Measurements from ENCODE around the gene FOSL2. TPM values are rescaled to one million over a fixed set of nuclear protein-coding genes. Genes with fewer than 3 reads are reported as not detected.

Gene FOSL2
- total RNA-seq, 1 experiment from 2014 or later, result 50.9 TPM

DNA sequence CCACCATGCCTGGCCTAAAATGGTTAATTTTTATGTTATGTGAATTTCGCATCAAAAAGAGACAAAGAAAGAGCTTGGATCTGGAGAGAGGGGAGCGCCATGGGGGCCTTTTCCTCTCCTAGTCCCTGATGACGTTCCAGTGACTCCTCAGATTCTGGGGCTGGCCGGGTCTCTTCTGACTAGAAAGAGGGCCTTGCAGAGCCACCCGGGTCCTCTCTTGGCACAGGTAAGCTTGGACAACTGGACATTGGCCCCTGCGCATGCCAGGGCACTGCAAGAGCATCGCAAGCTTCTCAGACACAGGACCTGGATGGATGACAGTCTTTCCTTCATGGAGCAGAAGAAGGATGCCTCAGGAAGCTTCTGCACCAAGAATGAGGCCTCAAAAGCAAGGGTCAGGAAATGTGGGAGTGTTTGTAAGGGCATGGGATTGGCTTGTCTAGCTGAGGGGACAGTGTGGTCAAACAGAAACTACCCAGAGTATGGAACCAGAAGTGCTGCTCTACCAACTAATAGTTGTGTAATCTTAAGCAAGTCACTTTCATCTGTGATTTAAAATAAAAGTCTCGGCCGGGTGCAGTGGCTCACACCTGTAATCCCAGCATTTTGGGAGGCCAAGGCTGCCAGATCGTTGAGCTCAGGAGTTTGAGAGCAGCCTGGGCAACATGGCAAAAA lies 35.2 kb downstream of the FOSL2 start:
- no peak for DNase-seq (ENCODE audit: extremely low read depth, low read depth)

DNA sequence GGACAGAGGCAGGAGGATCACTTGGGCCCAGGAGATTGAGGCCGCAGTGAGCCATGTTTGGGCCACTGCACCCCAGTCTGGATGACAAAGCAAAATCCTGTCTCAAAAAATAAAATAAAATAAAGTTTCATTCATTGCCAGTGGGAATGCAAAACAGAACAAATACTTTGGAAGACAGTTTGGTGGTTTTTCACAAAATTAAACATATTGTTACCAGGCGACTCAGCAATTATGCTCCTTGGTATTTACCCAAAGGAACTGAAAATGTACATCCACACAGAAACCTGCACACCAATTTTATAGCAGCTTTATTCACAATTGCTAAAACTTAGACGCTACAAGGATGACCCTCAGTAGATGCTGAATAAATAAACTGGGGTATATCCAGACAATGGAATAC lies 35.8 kb downstream of the FOSL2 start:
- DNase-seq (ENCODE audit: extremely low read depth, low read depth), result no peak

DNA sequence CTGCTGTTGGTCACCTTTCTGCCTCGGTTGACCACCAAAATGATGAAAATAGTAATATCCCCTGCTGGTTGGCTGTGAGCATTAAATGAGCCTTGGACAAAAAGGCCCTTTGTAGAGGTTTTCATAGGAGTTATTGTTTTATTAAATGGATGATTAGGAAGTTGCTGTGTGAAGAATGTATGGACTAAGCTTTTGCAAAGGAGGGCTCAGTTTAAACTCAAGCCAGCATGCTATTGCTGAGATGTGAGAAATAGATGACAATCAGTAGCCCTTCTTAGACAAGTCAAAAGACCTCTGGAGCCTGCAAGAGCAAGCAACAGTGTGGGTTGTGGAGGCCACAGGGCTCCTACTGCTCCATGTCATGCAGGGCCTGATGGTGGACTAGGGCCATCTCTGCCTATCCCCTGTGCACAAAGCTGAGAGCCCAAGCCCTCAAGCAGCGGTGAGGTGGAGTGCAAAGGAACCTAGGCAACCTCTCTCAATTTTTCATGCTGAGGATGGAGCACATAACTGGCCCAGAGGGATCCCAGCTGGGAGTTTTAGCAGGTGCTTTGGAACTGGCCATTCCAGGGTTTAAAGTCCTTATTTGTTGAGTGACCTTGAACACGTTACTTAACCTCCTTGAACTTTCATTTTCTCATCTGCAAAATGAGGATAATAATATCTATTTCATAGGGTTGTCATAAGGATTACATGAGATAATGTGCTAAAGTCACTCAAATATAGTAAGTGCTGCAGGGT lies 37.1 kb downstream of the FOSL2 start:
- no peak for DNase-seq (ENCODE audit: extremely low read depth, low read depth)

DNA sequence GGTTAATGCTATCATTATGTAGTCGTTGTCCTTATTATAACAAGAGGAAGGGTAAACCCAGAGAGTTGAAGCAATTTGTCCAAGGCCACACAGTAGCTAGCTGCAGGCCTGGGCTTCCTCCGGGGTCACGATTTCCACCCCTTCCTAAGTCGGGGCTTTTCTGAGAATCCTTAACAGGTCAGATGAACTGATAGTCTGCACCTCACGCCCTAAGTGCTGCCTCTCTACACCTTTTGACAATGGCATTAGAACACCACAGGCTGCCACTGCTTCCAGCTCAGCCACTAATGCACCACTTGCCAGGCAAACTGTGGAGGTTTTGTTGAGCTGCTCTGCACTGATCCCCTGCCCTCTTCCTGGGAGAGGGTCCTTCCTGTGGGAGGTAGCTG lies 37.7 kb downstream of the FOSL2 start:
- no peak for DNase-seq (ENCODE audit: extremely low read depth, low read depth)

DNA sequence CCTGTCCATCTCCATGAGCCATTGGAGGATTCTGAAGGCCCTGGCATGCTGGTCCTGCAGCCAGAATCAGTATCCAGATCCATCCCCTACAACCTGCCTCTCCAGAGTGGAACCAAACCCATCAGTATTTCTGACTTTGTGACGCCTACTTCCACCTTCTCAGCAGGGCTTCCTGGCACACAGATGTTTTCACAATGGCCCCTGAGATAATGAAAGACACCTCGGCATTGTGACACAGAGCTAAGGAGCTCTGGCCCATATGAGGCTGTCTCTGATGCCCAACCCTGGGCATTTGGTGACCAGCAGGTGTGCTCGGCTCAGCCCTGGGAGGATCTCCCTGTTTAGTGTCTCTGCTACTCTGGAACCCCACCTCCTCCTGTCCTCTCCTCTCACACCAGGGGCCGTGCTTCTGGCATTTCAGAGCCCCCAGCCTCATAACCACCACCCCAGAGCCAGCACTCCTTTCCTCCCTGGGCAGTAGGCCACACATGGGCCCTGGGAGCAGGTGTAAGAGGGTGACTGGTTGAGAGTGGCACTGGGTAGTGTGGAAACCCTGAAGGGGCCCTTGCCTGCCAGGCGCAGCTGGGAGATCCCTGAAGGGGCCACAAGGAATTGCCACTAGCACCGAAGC lies 38.2 kb downstream of the FOSL2 start:
- no peak for DNase-seq (ENCODE audit: extremely low read depth, low read depth)

DNA sequence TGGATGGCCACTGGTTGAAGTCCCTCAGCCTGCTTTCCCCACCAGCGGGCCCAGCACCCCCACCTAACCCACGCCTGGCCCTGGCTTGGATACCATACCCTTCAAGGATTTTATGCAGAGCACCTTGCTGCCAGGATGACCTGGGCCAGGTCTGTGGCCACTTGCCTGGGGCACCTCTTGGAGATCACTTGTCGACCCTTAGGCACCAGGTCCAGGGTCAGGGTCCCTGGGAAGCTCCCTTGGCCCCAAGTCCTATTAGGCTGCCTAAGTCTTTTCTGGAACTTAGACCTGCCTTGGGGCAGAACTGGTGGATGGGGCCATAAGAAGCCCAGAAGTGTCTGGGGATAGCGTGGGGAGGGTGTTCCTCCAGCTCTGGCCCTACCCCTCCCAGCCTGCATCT lies 39.1 kb downstream of the FOSL2 start:
- no peak for DNase-seq (ENCODE audit: extremely low read depth, low read depth)

DNA sequence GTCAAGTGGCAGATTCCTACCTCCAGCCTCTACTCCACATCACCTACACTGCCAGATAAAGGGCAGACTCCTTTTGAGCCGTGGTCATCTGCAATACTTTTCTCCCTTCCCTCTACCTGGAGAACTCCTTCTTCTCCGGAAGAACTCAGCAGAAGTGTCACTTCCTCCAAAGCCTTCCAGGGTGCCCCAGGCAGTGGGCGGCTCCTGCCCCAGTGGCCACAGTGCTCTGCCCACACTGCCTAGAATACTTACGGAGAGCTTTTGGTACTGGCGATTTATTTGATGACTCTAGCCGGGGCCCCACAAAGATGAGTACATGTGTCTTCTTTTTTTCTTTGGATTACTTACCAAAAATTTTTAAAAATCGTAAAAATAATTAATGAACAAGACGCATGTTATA lies 39.7 kb downstream of the FOSL2 start:
- DNase-seq (ENCODE audit: extremely low read depth, low read depth), result no peak

DNA sequence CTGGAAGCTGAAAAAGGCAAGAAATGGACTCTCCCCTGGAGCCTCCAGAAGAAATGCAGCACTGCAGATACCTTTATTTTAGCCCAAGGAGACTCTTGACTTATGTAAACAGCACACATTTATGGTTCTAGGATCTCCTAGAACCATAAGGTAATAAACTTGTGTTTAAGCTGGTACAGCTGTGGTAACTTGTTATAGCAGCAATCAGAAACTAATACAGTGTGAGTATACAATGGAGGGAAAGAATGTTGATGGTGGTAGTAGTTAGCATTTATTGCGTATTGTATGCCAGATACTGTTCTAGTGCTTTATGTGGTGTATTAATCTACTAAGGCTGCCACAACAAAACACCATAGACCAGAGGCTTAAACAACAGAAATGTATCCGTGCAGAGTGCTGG lies 40.6 kb downstream of the FOSL2 start:
- DNase-seq (ENCODE audit: extremely low read depth, low read depth), result no peak

DNA sequence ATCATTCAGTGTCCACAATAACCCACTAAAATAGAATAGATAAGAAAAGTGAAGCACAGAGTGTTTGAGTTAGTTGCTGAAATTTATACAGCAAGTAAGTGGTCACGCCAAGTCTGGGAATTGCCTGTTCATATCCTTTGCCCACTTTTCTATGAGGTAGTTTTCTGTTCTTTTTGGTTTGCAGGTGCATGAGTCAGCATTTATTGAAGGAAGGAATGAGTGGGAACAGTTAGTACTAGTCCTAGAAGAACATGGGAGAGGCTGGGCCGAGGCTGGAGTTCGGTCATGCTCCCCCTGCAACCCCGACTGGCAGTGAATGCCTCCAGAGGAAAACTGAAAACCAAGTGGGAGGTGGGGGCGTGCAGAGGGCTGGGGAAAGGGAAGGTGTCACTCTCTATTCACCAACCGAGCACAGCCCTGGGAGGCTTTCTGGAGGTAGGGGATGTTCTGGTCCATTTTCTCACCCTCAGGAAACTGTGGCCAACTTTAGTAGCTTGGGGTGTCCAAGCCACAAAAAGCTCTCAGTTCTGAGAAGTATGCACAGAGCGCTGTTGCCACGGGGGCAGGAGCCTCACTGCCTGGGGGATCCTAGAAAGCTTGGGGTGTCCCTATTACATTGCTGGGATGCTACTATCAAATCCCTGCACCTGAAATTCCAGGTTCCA lies 41.4 kb downstream of the FOSL2 start:
- no peak for DNase-seq (ENCODE audit: extremely low read depth, low read depth)

DNA sequence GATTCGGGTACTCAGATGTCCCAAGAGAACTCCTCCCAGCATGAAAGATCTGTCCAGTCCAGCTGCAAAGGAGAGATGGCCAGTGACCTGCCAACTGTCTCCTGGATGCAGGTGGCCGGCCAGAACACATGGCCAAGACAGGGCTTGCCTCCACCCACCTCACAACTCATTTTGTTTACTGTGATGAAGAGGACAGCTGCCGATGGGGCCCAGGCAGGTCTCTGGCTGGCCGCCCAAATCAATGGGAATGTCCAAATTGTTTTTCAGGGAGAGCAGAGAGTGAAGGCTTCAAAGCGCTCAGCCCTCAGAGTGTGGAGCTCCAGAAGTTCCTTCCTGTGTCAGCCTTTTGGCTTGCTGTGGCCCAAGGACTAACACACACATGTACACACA lies 41.9 kb downstream of the FOSL2 start:
- no peak for DNase-seq (ENCODE audit: extremely low read depth, low read depth)

DNA sequence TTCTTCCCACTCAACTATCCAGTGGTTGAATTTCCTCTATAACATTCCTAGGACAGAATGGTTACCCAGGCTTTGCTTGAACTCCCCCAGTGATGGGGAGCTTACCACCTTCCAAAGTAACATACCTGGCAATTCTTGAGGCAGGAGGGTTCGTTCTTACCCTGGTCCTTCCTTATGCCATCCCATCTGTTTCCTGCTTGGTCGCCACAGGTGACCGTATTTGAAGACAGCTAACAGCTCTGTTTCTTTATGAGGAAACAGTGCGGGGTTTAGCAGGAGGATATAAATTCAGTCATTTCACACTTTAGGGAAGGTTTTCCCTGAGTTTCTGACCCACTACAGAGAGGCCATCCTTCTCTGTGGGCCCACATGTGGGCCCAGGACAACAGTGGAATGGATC lies 42.6 kb downstream of the FOSL2 start:
- no peak for DNase-seq (ENCODE audit: extremely low read depth, low read depth)

DNA sequence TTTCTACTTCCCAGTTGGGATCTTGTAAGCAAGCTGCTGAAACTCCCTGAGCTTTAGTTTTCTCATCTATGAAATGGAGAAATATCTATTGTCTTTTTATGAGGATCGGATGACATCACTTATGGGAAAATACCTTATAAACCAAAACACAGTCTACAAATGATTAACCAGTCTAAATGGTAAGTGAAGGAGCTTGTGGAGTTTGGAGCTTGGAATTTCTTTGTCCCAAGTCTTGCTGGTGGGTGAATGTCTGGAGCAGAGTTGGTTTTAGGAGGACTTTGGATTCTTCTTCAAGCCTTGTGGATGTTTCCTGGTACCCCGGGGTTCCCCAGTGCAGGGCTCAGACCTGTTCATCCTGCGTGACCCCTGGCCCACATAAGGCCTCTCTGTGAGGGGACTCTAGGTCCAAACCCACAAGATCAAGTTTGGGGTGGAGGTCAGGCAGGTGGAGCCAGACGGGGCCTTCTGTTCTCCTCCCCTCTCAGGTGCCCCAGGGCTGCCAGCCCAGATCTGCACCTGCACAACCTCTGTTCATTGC lies 43.2 kb downstream of the FOSL2 start:
- no peak for DNase-seq (ENCODE audit: extremely low read depth, low read depth)

DNA sequence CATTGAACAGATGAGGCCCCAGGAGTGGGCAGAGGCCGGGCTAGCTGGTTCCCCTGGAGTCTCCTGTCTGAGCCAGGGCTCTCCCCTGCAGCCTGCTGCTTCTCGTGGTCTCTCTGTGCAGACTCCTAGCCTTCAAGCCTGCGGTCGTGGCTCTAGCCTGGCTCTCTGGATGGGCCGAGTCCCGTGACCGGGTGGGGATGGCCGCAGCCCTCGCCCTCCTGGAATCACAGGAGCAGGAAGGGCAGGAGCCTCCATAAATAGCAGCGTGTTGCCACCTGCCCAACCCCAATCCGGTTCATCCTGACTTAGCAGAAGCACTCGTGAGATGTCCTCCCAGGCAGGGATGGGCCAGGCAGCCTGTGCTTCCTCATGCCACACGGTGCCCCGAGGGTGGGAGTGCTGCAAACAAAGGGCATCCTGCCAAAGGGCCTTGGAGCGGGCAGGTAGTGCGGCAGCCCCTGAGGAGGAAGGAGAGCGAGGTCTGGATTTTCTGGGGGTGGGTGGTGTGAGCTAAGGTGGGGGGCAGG lies 43.9 kb downstream of the FOSL2 start:
- DNase-seq (ENCODE audit: extremely low read depth, low read depth), result no peak

DNA sequence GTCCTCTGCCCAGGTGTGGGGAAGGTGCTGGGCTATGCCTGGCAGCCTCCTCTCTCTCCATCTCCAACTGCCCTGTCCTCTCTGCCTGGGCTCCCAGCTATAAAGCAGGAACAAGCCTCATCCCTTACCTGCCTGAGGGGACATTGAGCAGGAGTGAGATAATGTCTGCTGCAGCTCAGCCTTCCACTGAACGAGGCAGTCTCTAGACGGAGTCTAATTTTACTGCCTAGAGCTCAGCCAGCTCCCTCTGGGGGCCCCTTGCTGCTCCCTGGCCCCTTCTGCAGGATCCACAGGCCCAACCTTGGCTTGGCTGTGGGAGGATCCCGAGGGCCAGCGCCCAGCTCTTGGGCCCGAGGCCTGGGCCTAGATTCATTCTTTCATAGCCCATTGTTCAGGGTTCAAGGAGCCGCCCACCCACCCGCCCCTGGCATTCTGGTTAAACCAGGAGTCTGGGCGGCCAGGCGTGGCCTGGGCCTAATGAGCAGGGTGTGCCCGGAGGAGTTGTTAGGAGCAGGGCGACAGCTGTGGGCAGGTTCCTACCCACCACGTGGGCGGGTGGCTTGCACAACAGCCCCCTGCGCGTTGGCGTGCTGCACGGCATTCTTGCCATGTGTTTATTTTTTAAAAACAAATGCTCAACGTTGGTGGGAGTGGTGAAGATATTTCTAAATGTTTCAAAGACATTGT lies 44.6 kb downstream of the FOSL2 start:
- DNase-seq (ENCODE audit: extremely low read depth, low read depth), result no peak

DNA sequence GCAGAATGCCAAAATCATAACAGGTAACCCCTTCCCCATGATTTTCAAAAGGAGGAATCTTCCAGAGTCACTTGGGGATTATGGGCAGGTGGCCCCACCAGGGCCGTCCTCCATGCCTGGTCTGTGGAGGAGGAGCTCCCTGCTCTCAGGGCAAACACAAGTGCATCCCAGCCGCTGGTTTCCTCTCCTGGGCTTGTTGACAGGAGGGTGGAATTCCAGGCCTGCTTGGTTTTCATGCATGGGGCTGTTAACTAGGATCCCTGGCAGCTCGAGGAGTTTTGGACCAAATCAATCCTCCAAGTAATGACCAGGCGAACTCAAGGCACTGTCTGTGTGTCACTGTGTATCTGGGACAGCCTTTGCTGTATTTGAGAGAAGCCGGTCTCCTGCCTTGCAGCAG lies 45.3 kb downstream of the FOSL2 start:
- no peak for DNase-seq (ENCODE audit: extremely low read depth, low read depth)

DNA sequence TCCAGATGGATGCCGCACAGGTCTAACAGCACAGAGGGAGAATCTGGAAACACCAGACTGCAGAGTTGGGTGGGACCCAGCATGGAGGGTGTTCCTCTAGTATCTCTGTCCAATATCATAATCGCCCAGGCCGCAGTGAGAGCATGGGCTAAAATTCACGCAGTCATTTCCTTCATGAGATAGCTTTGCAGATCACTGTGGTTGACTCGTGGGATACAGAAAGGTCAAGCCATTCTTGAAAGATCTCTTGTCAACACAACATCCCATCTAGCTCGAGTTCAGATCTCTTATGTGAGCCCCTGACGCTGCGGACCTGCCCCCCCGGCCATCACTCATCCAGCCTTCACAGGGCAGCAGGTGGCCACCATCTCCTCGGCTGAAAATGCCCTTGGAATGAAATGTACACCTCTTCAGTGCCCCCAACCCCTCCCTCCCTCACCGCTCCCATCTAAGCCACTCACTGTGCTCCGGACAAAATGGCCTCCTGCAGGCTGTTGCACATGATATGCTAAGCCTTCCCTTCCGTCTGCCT lies 45.9 kb downstream of the FOSL2 start:
- no peak for DNase-seq (ENCODE audit: extremely low read depth, low read depth)

DNA sequence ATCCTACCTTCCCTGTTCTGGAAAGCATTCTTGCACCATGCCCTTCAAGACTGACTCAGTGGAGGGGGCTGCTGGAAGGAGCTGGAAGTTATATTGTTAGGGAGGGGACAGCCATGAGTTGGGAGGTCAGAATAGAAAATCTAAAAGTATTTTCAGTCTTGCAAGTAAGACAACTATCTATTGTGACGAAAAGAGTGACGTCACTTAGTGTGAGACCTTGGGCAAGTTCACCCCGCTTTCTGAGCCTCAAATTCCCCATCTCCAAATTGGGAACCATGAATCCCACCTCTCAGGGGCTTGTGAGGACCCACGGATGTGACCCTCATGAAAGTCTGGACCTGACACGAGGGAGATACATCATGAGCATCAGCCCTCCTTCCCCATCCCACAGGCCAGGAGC lies 46.5 kb downstream of the FOSL2 start:
- DNase-seq (ENCODE audit: extremely low read depth, low read depth), result no peak

DNA sequence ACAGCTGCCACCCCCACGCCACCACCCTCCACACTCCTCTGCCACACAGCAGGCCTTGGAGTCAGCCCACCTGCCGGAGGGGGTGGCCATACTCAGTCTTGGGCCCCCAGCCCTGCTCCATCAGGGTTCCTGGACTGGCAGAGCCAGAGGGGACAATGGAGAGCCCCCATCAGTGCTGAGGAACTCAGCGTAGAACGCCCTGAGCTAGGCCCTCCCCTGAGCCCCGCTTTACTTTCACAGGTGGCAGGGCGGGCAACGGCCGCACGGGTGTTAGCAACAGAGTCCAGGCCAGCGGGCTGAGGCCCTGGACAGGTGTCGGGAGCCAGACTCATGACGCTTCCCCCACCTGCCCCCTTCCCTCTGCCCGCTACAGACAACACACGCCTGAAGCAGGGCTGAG lies 47.1 kb downstream of the FOSL2 start:
- DNase-seq (ENCODE audit: extremely low read depth, low read depth), result no peak

DNA sequence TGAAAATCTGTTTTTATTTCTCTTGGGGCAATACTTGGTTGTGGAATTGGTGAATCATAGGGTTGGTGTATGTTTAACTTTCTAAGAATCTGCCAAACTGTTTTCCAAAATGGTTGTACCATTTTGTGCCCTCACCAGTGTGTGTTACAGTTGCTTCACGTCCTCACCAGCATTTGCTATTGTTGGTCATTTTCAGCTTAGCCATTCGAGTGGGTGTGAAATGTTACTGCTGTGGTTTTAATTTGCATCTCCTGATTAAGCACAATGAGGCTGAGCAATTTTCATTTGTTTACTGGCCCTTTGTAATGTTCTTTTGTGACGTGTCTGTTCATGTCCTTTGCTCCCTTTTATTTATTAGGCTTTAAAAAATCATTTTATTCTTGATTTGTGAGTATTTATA lies 49.7 kb downstream of the FOSL2 start:
- no peak for DNase-seq (ENCODE audit: extremely low read depth, low read depth)

DNA sequence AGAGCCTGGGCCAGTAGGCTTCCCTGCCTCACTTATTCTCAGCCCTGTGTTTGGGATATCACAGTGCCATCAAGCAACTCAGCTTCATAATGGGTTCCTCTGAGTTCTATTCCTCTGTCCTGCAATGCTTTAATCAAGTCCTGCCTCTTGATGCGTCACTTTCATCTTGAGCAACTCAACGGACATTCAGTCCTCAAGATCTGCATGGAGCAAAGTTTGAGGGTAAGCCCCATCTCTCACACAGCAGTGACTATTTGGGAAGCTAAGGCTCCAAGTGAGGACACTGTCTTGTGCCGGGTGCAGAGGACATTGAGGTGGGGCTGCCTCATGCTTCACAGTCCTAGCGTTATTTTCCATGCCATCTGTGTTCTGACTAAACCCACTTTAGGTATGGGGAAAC lies 52.3 kb downstream of the FOSL2 start:
- DNase-seq (ENCODE audit: extremely low read depth, low read depth), result no peak

Measured in NCI-H460 (cell line).